ENCODE data around the gene JMY.

DNA sequence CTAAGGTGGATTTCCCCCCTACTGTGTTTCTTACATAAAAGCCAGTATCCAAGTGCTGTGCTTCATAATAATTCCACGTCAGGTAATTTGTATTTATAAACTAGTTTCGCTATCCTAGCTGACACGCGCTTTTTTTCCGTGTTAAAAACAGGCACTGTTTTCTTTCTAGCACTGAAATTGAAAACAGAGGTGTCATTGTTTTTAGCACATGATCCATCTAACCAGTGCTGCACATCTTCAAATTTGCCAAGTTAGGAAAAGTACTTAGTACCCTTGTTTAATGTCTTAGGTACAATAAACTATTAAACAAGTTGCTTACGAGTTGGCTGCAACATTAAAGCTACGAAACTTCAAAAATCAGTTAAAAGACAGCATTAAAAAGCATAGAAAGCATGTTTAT, 49.9 kb downstream of the JMY start:
- TF ChIP-seq, protein P1, sequence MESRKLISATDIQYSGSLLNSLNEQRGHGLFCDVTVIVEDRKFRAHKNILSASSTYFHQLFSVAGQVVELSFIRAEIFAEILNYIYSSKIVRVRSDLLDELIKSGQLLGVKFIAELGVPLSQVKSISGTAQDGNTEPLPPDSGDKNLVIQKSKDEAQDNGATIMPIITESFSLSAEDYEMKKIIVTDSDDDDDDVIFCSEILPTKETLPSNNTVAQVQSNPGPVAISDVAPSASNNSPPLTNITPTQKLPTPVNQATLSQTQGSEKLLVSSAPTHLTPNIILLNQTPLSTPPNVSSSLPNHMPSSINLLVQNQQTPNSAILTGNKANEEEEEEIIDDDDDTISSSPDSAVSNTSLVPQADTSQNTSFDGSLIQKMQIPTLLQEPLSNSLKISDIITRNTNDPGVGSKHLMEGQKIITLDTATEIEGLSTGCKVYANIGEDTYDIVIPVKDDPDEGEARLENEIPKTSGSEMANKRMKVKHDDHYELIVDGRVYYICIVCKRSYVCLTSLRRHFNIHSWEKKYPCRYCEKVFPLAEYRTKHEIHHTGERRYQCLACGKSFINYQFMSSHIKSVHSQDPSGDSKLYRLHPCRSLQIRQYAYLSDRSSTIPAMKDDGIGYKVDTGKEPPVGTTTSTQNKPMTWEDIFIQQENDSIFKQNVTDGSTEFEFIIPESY (IDR thresholded peaks at IDR 0.05; ENCODE audit: borderline replicate concordance, low read depth): no peak
- TF ChIP-seq, protein P2, sequence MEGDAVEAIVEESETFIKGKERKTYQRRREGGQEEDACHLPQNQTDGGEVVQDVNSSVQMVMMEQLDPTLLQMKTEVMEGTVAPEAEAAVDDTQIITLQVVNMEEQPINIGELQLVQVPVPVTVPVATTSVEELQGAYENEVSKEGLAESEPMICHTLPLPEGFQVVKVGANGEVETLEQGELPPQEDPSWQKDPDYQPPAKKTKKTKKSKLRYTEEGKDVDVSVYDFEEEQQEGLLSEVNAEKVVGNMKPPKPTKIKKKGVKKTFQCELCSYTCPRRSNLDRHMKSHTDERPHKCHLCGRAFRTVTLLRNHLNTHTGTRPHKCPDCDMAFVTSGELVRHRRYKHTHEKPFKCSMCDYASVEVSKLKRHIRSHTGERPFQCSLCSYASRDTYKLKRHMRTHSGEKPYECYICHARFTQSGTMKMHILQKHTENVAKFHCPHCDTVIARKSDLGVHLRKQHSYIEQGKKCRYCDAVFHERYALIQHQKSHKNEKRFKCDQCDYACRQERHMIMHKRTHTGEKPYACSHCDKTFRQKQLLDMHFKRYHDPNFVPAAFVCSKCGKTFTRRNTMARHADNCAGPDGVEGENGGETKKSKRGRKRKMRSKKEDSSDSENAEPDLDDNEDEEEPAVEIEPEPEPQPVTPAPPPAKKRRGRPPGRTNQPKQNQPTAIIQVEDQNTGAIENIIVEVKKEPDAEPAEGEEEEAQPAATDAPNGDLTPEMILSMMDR (IDR thresholded peaks at IDR 0.05): no peak
- TF ChIP-seq MAX (IDR thresholded peaks at IDR 0.05; ENCODE audit: low read depth) (no peak), POLR2AphosphoS5 (IDR thresholded peaks at IDR 0.05; ENCODE audit: low read depth, low read length) (no peak), REST (IDR thresholded peaks at IDR 0.05; ENCODE audit: low read depth, low read length) (no peak)
